NCI-H226 (cell line): ENCODE data around the gene DDIAS.
"Not testable (repeated sequence)": the region's sequence is repeated elsewhere in the genome, so short reads cannot be mapped to it uniquely, and the experiment has no call there.

ENCODE experiments used
- DNase-seq: peaks from one replicate; pipeline ENCODE4 v3.0.0-alpha.2; 2015

Gene DDIAS

DNA sequence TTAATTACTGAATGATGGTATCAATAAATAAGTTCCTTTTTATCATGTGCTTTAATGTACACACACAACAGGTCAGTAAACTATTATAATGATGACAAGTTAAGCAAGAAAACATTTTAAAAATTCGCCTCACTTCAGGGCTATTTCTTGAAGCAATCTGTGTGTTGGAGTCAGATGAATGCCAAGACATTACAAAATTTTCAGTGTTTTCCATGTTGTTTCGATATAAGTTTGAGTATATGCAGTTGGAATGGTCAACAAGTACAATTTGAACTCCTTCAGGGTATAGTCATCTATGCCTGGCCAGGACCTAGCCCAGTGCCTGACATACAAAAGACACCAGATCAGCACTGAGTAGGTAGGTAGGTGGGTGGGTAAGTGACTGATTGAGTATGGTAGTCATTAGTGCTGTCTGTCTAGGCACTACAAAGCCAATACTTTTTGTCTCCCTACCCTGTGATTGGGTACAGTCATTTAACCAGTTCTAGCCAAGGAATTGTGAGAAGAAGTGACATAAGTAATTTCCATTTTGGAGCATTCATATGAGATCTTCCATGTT is 8.8 kb upstream of the DDIAS start:
- no peak for DNase-seq

DNA sequence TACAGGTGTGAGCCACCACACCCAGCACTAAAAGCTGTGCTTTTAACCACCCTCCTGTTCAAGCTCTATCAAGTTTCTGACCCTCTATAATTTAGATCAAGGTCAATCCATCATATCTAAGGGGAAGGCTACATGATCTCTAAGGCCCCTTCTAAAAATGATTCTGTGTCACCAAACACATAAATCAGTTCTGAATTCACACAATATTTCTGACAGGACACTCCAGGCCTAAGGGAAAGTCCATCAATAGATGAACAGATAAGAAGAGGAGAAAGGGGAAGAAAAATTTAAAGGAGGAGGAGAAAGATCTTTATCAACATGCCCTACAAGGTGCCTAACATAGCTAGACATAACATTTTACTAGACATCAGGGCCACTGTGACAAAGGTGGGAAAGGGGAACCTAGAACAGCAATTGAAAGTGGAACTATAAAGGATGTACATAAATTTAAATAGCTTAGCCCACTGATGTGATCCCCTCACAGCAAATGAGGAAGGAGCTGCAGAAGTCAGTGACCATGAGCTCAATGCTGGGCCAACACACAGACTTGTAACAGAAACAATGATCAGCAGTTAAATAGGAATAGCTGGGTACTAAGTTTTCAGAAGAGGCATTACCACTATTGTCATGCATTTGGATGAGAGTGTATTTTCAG is 6.0 kb upstream of the DDIAS start:
- no peak for DNase-seq

DNA sequence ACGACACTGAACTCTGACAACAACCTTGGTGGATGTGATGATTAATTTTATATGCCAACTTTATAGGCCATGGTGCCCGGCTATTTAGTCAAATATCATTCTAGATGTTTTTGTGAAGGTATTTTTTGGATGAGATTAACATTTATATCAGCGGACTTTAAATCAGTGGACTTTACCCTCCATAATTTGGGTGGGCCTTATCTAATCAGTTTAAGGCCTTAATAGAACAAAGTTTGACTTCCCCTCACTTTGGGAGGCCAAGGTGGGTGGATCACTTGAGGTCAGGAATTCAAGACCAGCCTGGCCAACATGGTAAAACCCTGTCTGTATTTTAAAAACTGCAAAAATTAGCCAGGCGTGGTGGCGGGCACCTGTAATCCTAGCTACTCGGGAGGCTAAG is 5.4 kb upstream of the DDIAS start:
- no peak for DNase-seq

DNA sequence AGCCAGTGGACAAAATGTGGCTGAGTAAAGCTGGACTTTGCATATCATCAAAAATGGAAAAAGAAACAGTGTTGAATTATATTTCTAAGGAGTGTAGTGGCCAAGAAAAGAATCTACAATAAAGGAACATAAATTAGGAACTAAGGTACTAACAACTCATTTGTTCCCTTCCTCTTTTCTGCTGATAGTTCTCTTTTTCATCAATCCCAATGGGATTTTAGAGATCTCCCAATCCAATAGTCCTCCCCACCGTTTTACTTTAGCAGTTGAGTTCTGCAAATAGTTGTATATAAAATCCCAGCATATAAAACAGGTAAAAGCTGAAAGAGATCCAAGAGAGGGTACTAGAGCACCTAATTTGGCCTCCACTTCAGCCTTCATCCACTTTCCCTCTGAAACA is 3.3 kb upstream of the DDIAS start:
- DNase-seq: no peak

DNA sequence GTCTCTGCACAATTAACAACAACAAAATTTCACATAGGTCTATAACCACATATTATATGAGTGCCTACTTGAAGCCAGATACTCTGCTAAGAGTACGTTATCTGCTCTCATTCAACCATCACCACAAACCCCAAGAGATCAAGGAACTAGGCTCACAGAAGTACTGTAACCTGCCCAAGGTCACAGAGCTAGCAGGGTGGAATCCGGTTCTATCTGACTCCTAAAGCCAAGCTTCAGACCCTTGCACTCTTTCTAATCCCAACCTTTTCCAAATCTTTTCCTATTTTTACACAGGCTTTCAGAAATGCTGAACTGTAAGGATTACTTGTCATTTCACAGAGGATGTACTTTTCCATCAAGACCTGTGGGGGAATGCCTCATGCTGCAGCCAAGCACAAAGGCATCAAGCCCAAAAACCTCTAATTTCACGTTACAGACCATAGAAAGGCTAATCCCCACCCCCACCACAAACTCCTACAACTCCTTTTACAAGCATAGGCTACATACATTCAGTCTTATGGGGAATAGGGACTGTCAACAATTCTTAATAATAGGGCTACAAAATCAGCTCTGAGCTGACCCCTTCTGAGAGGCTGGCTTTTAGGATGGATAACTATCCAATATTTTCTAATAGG is 2.2 kb upstream of the DDIAS start:
- DNase-seq: no peak

DNA sequence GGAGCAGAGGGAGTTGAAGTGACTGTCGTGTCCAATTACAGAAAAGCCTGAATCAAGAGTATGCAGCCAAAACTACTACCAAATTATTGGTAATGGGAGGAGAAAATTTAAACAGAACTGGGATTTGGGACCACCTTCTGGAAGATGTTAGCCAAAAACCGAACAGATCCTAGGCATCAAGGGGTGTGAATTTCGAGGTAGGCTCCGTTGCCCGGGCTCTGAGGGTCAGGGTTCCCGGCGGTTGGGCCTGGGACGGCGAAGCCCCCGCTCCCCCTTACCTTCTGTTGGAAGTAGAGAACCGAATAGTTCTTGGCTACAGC is 1.6 kb upstream of the DDIAS start:
- DNase-seq: no peak

DNA sequence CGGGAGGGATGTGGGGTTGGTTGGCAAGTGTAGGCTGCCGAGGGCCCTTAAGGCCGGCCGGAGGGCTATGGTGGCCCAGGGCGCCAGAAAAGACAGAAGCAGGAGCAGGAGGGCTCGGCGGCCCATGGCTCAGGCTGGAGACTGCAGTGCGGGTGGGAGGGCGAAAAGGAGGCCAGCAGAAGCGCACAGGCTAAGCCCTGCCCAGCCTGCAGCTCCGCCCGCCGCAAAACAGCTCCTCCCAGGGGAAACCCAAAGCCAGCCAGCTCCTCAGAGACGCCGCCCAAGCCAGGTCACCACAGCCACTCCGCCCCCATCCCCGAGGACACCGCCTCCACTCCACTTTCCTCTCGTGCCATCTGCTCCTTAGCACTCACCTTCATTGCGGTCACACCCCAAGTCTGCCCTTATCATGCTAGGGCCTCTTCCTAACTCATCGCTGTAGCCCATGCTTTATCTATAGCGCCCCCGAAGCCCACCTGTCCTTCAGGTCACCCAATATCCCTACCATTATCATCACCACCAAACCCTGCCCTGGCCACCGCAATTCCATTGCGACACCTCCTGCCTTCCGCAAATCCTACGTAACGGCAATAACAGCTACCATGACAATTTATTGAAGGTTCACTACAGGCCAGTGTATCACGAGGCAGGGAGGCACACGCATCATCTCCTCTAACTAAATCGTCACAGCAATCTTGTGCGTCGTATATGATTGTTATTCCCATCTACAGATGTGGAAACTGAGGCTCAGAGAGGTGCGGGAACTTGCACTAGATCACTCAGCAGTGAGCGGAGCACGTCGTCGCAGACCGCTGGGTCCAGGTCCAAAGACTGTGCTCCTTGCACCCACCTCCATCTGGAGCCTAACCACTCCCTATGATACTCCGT is 1.0 kb upstream of the DDIAS start, which contains the start of gene PRCP:
Gene PRCP (minus strand): TSS at position 154 of the 888 bp plus-strand sequence. CDS start 28 bp downstream, at position 126.
- DNase-seq: peak; percentile 76

DNA sequence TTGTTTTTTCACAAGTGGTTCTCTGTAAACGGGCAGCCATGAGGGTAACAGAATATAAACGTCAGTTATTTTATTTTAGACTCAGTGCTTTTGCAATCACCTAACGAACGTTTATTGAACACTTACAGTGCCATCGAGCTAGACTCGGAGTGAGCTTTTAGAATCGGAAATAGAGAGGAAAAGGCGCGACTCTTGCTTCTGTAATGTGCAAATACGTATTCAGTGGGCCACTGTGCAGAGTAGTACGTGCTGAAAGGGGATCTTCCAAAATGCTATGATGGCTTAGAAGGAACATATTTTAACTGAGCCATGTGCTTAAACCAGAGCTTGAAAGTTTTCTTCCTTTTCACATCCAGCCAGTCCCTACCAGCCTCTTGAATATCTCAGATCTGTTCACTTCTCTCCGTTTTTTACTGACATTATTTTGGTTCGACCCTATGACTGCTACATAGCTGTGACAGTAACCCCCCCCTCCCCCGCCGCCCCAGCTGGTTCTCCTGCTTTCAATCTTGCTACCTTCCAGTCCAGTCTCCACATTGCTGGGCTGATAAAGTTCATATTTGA is 468 bp downstream of the DDIAS start:
- no peak for DNase-seq

DNA sequence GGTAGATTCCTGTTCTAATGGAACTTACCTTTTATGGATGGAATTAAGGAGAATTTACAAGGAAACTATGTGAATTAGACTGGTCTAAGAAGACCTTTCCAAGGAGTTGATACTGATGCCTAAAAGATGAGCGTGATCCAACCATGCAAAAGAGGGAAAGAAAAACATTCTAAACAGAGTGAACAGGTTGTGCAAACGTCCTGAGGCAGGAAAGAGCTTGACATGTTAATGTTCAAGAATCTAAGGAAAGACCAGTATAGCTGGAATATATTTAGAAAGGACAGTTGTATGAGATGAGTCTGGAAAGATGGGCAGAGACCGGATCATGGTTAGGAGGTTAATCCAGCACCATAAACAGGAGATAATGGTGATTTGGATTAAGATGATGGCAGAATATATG is 1.3 kb downstream of the DDIAS start:
- DNase-seq: no peak

DNA sequence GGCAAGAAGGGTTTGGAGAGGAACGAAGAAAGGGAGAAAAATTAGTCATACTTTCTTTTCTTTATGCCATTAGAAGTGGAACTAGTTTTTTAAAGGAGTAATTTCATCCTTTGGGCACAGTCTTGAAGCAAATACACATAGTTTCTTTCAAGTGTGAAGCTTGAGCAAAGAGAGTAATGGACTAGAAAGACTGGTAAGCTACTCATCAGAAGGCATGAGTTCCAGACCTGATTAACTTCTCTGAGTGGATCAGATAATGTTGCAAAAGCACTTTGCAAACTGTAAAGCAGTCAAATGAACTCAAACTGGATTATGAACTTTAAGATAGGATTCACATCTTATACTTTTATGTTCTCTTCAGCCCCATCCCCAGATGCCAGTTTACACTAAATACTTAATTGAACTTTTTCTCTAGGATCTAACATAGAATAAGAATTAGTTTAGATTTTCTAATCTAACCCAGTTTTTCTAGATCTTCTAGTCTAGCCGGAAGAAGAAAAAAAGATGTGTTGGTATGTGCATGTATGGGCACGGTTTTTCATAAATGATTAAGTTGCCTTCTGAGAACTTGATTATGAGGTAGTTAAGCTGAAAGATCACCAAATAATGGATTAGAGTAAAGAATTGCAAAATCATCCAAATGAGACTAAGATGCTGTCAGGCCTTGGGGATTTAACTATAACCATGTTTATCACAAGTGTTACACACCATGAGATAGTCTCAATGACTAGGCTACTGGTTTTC is 2.5 kb downstream of the DDIAS start:
- DNase-seq: no peak

DNA sequence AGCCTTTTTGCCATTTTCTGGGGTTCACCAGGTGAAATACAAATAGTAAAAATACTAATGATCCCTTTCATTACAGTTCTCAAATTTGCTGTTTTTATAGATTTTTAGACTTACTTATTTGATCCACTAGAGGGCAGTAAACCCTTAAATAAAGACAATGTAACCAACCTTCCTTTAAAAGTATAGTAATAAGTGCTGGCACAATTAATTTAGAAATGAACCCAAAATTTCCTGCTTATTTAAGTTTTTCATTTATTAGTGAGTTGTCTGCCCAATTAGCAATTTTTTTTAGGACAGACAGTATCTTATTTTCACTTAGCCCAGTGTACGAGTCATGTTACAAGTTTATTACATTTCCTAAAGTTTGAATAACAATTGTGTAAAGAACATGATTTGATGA is 4.7 kb downstream of the DDIAS start:
- no peak for DNase-seq

DNA sequence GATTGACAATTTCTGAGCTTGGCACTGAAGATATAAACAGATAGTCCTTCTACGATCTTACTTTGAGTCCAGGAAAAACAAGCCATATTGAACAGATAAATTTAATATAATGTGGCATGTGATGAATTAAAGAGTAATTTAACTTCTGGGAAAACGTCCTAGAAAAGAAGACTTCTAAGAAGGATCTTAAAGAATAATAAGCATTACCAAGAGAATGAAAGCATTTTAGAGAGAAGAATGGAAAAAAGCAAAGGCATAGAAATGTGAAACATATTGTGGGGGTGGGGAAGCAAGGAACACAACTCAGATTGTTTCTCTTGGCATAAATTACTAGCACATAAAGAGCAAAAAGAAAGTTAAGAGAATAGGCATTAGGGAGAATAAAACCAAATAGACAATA is 5.4 kb downstream of the DDIAS start:
- no peak for DNase-seq

DNA sequence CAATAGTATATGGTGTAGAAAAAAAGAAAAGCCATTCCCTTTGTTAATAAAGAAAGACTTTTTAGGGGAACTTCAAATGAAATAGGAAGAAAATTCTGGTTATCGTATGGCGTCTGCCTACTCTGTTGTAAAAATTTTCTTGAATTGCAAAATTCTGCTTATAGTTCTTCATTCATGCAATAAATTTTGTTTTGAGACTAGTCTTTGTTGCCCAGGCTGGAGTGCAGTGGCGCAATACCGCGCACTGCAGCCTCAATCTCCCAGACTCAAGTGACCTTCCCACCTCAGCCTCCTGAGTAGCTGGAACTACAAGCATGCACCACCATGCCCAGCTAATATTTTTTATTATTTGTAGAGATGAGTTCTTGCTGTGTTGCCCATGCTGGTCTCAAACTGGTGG is 5.8 kb downstream of the DDIAS start:
- DNase-seq: no peak

DNA sequence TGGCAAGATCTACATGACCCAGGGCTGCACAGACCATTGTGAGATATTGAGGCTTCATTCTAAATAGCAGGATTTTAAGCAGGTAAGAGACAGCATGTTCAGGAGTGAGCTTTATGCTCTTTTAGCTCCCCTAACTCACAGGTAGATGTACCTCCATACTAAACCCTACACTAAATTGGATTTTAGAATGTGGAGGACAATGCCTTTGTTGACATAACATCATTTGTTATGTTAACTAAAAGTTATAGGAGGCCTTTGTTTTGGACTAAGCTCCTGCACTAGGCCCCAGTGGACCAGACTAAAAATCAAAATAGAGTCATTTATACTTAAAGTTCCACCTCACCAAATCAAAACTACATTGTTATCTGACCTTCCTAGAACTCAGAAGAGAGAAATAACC is 6.8 kb downstream of the DDIAS start:
- DNase-seq: no peak

DNA sequence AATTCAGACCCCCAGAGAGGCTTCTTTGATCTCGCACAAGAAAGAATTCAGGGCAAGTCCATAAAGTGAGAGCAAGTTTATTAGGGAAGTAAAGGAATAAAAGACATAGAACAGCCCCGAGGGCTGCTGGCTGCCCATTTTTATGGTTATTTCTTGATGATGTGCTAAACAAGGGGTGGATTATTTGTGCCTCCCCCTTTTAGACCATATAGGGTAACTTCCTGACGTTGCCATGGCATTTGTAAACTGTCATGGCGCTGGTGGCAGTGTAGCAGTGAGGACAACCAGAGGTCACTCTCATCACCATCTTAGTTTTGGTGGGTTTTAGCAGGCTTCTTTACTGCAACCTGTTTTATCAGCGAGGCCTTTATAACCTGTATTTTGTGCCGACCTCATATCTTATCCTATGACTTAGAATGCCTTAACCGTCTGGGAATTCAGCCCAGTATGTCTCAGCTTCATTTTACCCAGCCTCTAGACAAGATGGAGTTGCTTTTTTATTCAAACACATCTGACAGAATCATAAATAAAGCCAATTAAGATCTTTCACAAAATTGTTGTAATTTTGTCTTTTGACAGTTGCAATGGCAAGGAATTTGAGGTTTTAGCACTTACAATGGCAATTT is 7.6 kb downstream of the DDIAS start:
- DNase-seq: no peak

DNA sequence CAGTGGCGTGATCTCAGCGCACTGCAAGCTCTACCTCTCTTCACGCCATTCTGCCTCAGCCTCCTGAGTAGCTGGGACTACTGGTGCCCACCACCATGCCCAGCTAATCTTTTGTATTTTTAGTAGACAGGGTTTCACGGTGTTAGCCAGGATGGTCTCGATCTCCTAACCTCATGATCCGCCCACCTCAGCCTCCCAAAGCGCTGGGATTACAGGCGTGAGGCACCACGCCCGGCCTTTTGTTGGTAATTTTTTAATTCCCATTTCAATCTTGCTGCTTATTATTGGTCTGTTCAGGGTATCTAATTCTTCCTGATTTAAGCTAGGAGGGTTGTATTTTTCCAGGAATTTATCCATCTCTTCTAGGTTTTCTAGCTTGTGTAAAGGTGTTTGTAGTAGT is 18.2 kb downstream of the DDIAS start:
- DNase-seq: not testable (repeated sequence)

DNA sequence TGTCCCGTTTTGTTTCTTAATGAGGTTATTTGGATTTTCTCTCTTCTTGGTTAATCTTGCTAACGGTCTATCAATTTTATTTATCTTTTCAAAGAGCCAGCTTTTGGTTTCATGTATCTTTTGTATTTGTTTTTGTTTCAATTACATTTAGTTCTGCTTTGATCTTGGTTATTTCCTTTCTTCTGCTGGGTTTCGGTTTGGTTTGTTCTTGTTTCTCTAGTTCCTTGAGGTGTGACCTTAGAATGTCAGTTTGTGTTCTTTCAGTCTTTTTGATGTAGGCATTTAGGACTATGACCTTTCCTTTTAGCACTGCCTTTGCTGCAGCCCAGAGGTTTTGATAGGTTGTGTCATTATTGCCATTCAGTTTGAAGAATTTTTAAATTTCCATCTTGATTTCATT is 18.7 kb downstream of the DDIAS start:
- not testable (repeated sequence) for DNase-seq

DNA sequence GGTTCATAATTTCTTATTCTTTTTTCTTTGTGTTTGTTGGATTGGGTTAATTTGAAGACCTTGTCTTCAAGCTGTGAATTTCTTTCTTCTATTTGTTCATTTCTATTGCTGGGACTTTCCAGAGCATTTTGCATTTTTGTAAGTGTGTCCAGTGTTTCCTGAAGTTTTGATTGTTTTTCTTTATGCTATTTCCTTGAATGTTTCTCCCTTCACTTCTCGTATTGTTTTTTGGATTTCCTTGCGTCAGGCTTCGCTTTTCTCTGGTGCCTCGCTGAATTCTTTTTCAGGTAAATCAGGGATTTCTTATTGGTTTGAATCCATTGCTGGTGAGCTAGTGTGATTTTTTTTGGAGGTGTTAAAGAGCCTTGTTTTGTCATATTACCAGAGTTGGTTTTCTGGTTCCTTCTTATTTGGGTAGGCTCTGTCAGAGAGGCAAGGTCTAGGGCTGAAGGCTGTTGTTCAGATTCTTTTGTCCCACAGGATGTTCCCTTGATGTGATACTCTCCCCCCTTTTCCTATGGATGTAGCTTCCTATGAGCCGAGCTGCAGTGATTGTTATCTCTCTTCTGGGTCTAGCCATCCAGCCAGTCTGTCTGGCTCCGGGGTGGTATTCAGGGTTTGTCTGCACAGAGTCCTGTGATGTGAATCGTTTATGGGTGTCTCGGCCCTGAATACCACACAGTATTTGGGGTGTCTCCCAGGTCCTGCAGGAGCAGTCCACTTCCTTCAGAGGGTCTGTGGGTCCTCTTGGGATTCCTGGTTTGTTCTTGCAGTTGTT is 21.0 kb downstream of the DDIAS start:
- not testable (repeated sequence) for DNase-seq

DNA sequence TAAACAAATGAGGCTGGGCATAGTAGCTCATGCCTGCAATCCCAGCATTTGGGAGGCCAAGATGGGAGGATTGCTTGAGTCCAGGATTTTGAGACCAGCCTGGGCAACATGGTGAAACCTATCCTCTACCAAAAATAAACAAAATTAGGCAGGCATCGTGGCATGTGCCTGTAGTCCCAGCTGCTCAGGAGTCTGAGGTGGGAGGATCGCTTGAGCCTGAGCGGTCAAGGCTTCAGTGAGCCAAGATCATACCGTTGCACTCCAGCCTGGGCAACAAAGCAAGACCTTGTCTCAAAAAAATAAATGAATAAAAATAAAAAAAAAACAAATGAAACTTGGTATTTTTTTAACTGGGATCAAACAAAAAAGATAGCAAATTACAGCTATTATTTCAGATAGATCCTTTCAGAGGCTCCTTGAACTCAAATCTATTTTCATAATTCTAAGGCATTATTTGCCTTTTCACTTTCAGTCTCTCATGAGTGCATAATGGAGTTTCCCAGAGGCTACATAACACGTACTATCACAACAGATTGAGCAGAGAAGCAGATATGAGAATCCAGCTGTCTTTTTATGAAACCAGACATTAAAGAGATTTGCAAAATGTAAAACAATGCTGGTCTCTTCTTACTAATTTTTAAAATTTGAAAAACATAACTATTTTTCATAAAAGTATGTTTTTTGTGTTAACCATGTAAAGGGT is 23.1 kb downstream of the DDIAS start:
- no peak for DNase-seq

DNA sequence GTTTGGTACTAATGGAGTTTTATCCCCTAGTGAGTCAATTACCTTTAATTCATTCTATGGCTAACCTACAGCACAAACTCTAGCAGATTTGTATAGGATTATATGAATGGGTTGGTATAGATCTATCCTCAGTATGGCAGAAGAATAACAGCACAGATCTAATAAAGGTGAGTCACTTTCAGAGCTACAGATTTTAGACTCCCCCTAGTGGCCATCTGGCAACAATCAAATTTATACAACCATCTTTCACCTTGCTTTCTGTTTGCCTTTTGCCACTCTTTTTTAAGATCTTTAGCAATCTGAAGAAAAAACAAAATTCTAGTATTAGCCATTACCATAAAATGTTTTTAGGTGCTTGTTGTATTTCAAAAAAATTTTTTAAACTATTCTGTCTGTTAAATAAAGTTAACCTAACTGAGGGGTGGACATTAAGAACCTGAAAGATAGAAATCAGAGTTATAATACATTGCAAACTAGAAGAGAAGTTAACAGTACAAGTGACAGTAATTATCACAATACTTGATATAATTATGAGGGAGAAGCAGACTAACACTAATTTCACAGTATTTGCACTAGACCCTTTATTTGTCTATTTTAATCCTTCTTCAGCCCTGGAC is 25.8 kb downstream of the DDIAS start:
- DNase-seq: no peak
